Ovary (tissue), 9 donors: Measurements from ENCODE around the gene PARD3B. TPM values are rescaled to one million over a fixed set of nuclear protein-coding genes. Genes with fewer than 3 reads are reported as not detected.

Experiments
- DNase-seq, 5 donors: peaks; one replicate each; pipeline ENCODE4 v3.0.0-alpha.2; 2019 to 2020
- H3K27ac ChIP-seq, 2 donors: fragments of 200-600 bp; one replicate each; pipeline versions ENCODE4 v1.5.1 to v1.8.0; 2019 to 2022
- H3K27me3 ChIP-seq: fragments of 200-600 bp; one replicate; pipeline ENCODE4 v1.8.0; 2022
- H3K36me3 ChIP-seq: fragments of 200-600 bp; sonication (generic); one replicate; pipeline ENCODE4 v1.5.1; 2019
- H3K4me1 ChIP-seq: one replicate; pipeline ENCODE4 v1.8.1; 2013; ENCODE audit warnings: mild to moderate bottlenecking, moderate library complexity; ENCODE audit not compliant: insufficient read depth
- H3K4me3 ChIP-seq: fragments of 200-600 bp; sonication (generic); one replicate; pipeline ENCODE4 v1.5.1; 2017
- H3K9me3 ChIP-seq, 2 donors: fragments of 200-600 bp in 1 of 2; sonication (generic) in 1 of 2; one replicate each; pipeline versions ENCODE4 v1.5.1 to v1.8.1; 2013 to 2019; ENCODE audit warnings: mild to moderate bottlenecking in 1 of 2, moderate library complexity in 1 of 2
- CTCF ChIP-seq, 3 donors: fragments of 450-650 bp in 2 of 3; fragments of 200-600 bp in 1 of 3; IDR thresholded peaks; one replicate each; pipeline versions ENCODE4 v1.5.1 to v1.8.0; 2016 to 2022; ENCODE audit warnings: antibody characterized with exemption in 3 of 3, mild to moderate bottlenecking in 1 of 3
- EP300 ChIP-seq: sonication (generic); formaldehyde crosslinking; IDR thresholded peaks from one replicate; pipeline ENCODE4 v1.6.1; 2017; ENCODE audit warnings: antibody characterized with exemption
- POLR2A ChIP-seq: fragments of 450-650 bp; IDR thresholded peaks from one replicate; pipeline ENCODE4 v1.6.1; 2017; ENCODE audit warnings: antibody characterized with exemption, mild to moderate bottlenecking, moderate library complexity
- WGBS, 3 donors: extraction: QIAGEN DNeasy Blood & Tissue Kit in 1 of 3; methylation state at CpG; one replicate each; pipeline versions ENCODE4 v1.1.5 to v1.1.7; 2013 to 2017; 5-methylcytosine and 5-hydroxymethylcytosine counted together
- intact Hi-C, 4 donors: fragments of 100-400 bp; cut with DNase I; formaldehyde crosslinking; loops; one replicate each; pipeline versions ENCODE4 v1.11.0 to v1.15.1; 2022 to 2023
- polyA plus RNA-seq, 2 donors: library from polyadenylated mRNA; stranded (reverse); fragments of 200-250 nt in 1 of 2; fragments of 350-450 nt in 1 of 2; fragmentation: Illumina TruSeq in 1 of 2; extraction: RNeasy Lipid Tissue Mini Kit (QIAGEN cat#74804) in 1 of 2; gene quantifications; one replicate each; pipeline ENCODE4 v1.2.3, GENCODE V29; 2013 to 2014
- total RNA-seq, 7 donors: library from RNA; depleted of rRNA in 2 of 7; stranded (reverse); fragments of >200 nt in 2 of 7; fragmentation: NEBNext Ultra II Directional in 3 of 7; extraction: Animal tissue kit (Norgen Biotek cat#: 25700) in 3 of 7; gene quantifications; one replicate each; pipeline versions ENCODE4 v1.1.0 to v1.2.4, GENCODE V29; 2016 to 2023
- donor health status: DM: no; HTN: no; CAD: no; lungs with moderate emphysema.
- donor health status: DM: no; HTN: no; CAD: no.
- donor health status: Bipolar disorder and iron deficiency.
- donor health status: DM: yes; HTN: yes; CAD: no.
- donor health status: DM: no; HTN: no; CAD: no.
- donor health status: DM: yes; HTN: yes; CAD: no.

Gene PARD3B
- total and polyA plus RNA-seq, 9 donors = 8.2 to 46.6 (median 28.7) TPM

- peaks cover 1% of the 10 kb centered on the region for H3K4me1 ChIP-seq
- WGBS, 3 donors = 49 to 73% (median 62%) methylated on average over 1 of the region's 1 CpG
- H3K27ac ChIP-seq = no peak overlapping the region
- no peak for DNase-seq
- H3K36me3 ChIP-seq = no peaks in the 10 kb centered on the region
- H3K4me3 ChIP-seq = no peak overlapping the region
- H3K27me3 ChIP-seq = no peaks in the 10 kb centered on the region
- no peaks in the 10 kb centered on the region for H3K9me3 ChIP-seq
- no peak for TF ChIP-seq POLR2A
- no peak for TF ChIP-seq CTCF (IDR thresholded peaks at IDR 0.05)
- no peak for TF ChIP-seq EP300
- intact Hi-C loops = no loop called here
Observed at GRCh38 chr2:205633994-205634393, 1088.7 kb downstream of the PARD3B start.

DNA sequence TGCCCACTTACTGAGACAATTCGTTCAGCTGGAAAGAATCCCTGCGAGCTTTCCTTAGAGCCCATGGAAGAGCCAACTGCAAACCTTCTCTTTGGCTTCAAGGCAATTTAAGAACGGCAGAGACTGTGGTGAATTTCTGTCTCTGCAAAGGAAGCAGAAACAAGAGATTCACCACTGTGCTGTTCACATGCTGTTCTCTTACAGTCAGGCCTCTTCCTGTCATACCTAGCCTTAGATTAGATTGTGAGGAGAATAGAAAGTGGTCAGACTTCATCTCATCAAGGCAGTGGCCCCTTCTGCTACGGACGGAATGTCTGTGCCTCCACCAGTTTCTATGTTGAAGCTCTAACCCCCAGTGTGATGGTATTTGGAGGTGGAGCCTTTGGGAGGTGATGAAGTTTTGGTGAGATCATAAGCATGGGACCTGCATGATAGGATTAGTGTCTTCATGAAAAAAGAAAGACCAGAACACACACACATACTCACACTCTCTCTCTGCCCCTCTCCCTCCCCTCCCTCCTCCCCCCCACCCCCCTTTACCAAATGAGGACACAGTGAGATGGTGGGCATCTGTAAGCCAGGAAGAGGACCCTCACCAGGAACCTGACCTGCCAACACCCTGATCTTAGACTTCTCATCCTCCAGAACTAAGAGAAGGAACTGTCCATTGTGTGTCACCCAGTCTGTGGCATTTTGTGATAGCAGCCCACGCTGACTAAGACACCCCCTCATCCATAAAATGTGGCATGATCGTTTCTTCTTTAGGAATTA, 1091.5 kb downstream of the PARD3B start:
- no peak overlapping the region for H3K4me3 ChIP-seq
- 65 to 68% (median 65%) methylated on average over 7 of the region's 7 CpGs for WGBS, 3 donors
- H3K4me1 ChIP-seq = no peaks in the 10 kb centered on the region
- intact Hi-C loops = no loop called here
- no peak for DNase-seq
- H3K9me3 ChIP-seq = no peaks in the 10 kb centered on the region
- no peaks in the 10 kb centered on the region for H3K27me3 ChIP-seq
- H3K27ac ChIP-seq = no peak overlapping the region
- H3K36me3 ChIP-seq = no peaks in the 10 kb centered on the region
- TF ChIP-seq EP300 (no peak), POLR2A (no peak), CTCF (IDR thresholded peaks at IDR 0.05) (no peak)

GRCh38 chr2:205637320-205637602, 1092.0 kb downstream of the PARD3B start:
- Histone ChIP-seq H3K4me1 (no peaks in the 10 kb centered on the region), H3K4me3 (no peak overlapping the region), H3K9me3 (no peaks in the 10 kb centered on the region), H3K36me3 (no peaks in the 10 kb centered on the region), H3K27ac (no peak overlapping the region), H3K27me3 (no peaks in the 10 kb centered on the region)
- intact Hi-C loops = no loop called here
- DNase-seq = no peak
- no peak for TF ChIP-seq POLR2A
- TF ChIP-seq EP300 = no peak
- no peak for TF ChIP-seq CTCF (IDR thresholded peaks at IDR 0.05)

GRCh38 chr2:205637779-205638503, 1092.7 kb downstream of the PARD3B start:
- Histone ChIP-seq H3K9me3 (no peaks in the 10 kb centered on the region), H3K36me3 (no peaks in the 10 kb centered on the region), H3K4me3 (no peak overlapping the region), H3K4me1 (no peaks in the 10 kb centered on the region), H3K27ac (no peak overlapping the region), H3K27me3 (no peaks in the 10 kb centered on the region)
- 84 to 95% (median 86%) methylated on average over 6 of the region's 6 CpGs for WGBS, 3 donors
- TF ChIP-seq POLR2A (no peak), EP300 (no peak), CTCF (IDR thresholded peaks at IDR 0.05) (no peak)
- intact Hi-C loops = no loop called here
- no peak for DNase-seq
